ENCODE results near the gene CAMSAP1. TPM values are rescaled to one million over a fixed set of nuclear protein-coding genes. Genes with fewer than 3 reads are reported as not detected.
A peak's percentile ranks its signal among the peaks of the same experiment; 100 is the strongest.

CAMSAP1 gene
- total and polyA plus RNA-seq, 10 of the 15 experiments (the other 5 are each of a cell fraction or from before 2014, with no cell fraction given), result 1.4 to 24.7 (median 8.0) TPM

GRCh38 chr9:135945969-135946368 is 38.6 kb upstream of the CAMSAP1 start:
- ChIA-PET SMC1A (ENCODE audit: uncharacterized antibody, unreplicated experiment) (no interaction called here), CTCF (no interaction called here), RAD21 (ENCODE audit: unreplicated experiment) (no interaction called here), POLR2A (no interaction called here)
- DNase-seq (ENCODE audit: low read depth, low spot score), result no peak
- H3K9ac ChIP-seq (ENCODE audit: control insufficient read depth, insufficient read depth, low read length), result no peak overlapping the region
- H3K36me3 ChIP-seq (ENCODE audit: control insufficient read depth in 2 of 2, insufficient read depth in 2 of 2, low read length in 1 of 2), result peaks cover 10 to 22% of the 10 kb centered on the region in 2 experiments; a peak in 3 of 4 replicates
- WGBS (ENCODE audit: insufficient coverage, insufficient replicate concordance, low lambda C conversion rate, missing lambda C conversion rate), result 99% methylated on average over 18 of the region's 18 CpGs
- no peaks in the 10 kb centered on the region for H3K9me3 ChIP-seq (replicated peaks; ENCODE audit: control insufficient read depth, insufficient read depth, low read length)
- no peak overlapping the region for H2AFZ ChIP-seq (ENCODE audit: control insufficient read depth, low read depth, low read length)
- H4K20me1 ChIP-seq (ENCODE audit: control insufficient read depth, insufficient read depth), result peaks cover 2% of the 10 kb centered on the region; the same call in 1 of the 2 replicates
- intact Hi-C loops (cut with micrococcal nuclease; ENCODE audit: unreplicated experiment), result no loop called here
- TF ChIP-seq POLR2AphosphoS5 (IDR thresholded peaks at IDR 0.05; ENCODE audit: low read length) (no peak), SMC3 (IDR thresholded peaks at IDR 0.05; ENCODE audit: borderline replicate concordance, low read length) (no peak), IKZF1 (conservative IDR thresholded peaks at IDR 0.05) (no peak)
- ATAC-seq, result no peak
- no peak for FAIRE-seq
- no TSS peak for BruUV-seq (replicated peaks)
- H3K4me1 ChIP-seq (ENCODE audit: control insufficient read depth, insufficient read depth, low read length), result no peaks in the 10 kb centered on the region
- H3K27me3 ChIP-seq (replicated peaks in 1 of 2; ENCODE audit: control insufficient read depth in 2 of 2, insufficient read depth in 2 of 2, low read length in 1 of 2), result no peaks in the 10 kb centered on the region
- no peak overlapping the region for H3K4me2 ChIP-seq (ENCODE audit: control insufficient read depth, insufficient read depth)
- no peak overlapping the region for H3K27ac ChIP-seq (ENCODE audit: control insufficient read depth, insufficient read depth)
- H3K79me2 ChIP-seq (ENCODE audit: control insufficient read depth, insufficient read depth, low read length), result no peaks in the 10 kb centered on the region
- H3K4me3 ChIP-seq, result no peak overlapping the region
- in situ Hi-C loops (cut with MboI), result no loop called here

DNA sequence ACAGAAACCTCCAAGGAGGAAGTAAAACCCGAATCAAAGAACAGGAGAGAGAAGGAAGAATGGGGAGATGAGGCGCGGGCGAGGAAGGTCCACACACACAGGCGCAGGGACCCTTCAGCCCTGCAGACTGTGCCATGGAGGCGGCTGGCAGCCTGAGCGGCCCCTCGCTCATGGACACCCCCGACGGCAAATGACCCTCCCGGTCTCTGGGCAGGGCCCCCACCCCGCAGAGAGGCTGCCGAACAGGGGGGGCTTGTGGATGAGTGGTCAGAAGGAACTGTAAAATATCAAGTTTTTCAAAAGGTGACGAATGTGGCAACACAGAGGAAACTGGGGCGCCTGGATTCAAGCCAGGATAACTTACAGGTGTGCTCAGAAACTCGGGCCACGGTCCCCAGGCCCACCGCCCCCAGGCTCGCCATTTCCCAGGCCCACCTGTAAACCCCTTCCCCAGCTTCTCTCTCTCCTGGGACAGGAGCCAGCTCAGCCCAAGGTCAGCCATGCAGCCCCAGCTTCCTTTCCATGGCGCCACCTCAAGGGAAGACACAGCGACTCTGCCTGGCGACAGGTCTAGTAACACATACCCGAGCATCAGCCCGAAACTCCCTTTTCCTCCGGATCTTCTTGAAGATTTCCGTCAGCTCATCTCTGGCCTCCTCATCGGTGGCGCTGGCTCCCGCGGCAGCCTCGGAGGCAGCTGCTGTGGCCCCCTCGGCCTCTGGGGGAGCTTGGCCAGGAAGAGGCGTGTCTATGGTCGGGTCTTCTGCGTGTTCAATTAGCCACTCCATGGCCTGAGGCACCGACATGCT is 37.3 kb upstream of the CAMSAP1 start:
- 96% methylated on average over 34 of the region's 36 CpGs for WGBS (ENCODE audit: insufficient coverage, insufficient replicate concordance, low lambda C conversion rate, missing lambda C conversion rate)
- Histone ChIP-seq H3K4me3 (no peak overlapping the region), H4K20me1 (ENCODE audit: control insufficient read depth, insufficient read depth) (peaks cover 2% of the 10 kb centered on the region; the same call in 1 of the 2 replicates), H3K27me3 (replicated peaks in 1 of 2; ENCODE audit: control insufficient read depth in 2 of 2, insufficient read depth in 2 of 2, low read length in 1 of 2) (no peaks in the 10 kb centered on the region), H3K4me1 (ENCODE audit: control insufficient read depth, insufficient read depth, low read length) (no peaks in the 10 kb centered on the region), H3K79me2 (ENCODE audit: control insufficient read depth, insufficient read depth, low read length) (no peaks in the 10 kb centered on the region), H2AFZ (ENCODE audit: control insufficient read depth, low read depth, low read length) (no peak overlapping the region), H3K4me2 (ENCODE audit: control insufficient read depth, insufficient read depth) (no peak overlapping the region), H3K9me3 (replicated peaks; ENCODE audit: control insufficient read depth, insufficient read depth, low read length) (no peaks in the 10 kb centered on the region; the same call in 2 of the 3 replicates), H3K9ac (ENCODE audit: control insufficient read depth, insufficient read depth, low read length) (no peak overlapping the region), H3K27ac (ENCODE audit: control insufficient read depth, insufficient read depth) (no peak overlapping the region), H3K36me3 (ENCODE audit: control insufficient read depth in 2 of 2, insufficient read depth in 2 of 2, low read length in 1 of 2) (peaks cover 10 to 24% of the 10 kb centered on the region in 2 experiments; a peak in 3 of 4 replicates)
- ChIA-PET SMC1A (ENCODE audit: uncharacterized antibody, unreplicated experiment) (no interaction called here), RAD21 (ENCODE audit: unreplicated experiment) (no interaction called here), POLR2A (no interaction called here), CTCF (no interaction called here)
- ATAC-seq, result no peak
- no peak for DNase-seq (ENCODE audit: low read depth, low spot score)
- in situ Hi-C loops (cut with MboI), result no loop called here
- no TSS peak for BruUV-seq (replicated peaks)
- FAIRE-seq, result no peak
- intact Hi-C loops (cut with micrococcal nuclease; ENCODE audit: unreplicated experiment), result no loop called here
- TF ChIP-seq GABPA (IDR thresholded peaks at IDR 0.05; ENCODE audit: low read depth), result no peak
- TF ChIP-seq, protein P1, sequence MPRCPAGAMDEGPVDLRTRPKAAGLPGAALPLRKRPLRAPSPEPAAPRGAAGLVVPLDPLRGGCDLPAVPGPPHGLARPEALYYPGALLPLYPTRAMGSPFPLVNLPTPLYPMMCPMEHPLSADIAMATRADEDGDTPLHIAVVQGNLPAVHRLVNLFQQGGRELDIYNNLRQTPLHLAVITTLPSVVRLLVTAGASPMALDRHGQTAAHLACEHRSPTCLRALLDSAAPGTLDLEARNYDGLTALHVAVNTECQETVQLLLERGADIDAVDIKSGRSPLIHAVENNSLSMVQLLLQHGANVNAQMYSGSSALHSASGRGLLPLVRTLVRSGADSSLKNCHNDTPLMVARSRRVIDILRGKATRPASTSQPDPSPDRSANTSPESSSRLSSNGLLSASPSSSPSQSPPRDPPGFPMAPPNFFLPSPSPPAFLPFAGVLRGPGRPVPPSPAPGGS (IDR thresholded peaks at IDR 0.05; ENCODE audit: borderline replicate concordance, insufficient read depth, low read depth, low read length, poor library complexity, severe bottlenecking), result peak; percentile 80
- TF ChIP-seq EZH2 (IDR thresholded peaks at IDR 0.05; ENCODE audit: borderline replicate concordance, control insufficient read depth, low read depth, low read length), result no peak
- no peak for TF ChIP-seq ESRRA (IDR thresholded peaks at IDR 0.05; ENCODE audit: low read length)
- no peak for TF ChIP-seq IKZF2 (IDR thresholded peaks at IDR 0.05)
- TF ChIP-seq TCF3 (IDR thresholded peaks at IDR 0.05; ENCODE audit: borderline replicate concordance, insufficient read depth, low read depth, low read length), result 0 out of 2 replicates have a peak, but pooled peaks have one; percentile 16
- TF ChIP-seq SUZ12 (IDR thresholded peaks at IDR 0.05; ENCODE audit: unreplicated experiment), result no peak
- TF ChIP-seq, protein P2, sequence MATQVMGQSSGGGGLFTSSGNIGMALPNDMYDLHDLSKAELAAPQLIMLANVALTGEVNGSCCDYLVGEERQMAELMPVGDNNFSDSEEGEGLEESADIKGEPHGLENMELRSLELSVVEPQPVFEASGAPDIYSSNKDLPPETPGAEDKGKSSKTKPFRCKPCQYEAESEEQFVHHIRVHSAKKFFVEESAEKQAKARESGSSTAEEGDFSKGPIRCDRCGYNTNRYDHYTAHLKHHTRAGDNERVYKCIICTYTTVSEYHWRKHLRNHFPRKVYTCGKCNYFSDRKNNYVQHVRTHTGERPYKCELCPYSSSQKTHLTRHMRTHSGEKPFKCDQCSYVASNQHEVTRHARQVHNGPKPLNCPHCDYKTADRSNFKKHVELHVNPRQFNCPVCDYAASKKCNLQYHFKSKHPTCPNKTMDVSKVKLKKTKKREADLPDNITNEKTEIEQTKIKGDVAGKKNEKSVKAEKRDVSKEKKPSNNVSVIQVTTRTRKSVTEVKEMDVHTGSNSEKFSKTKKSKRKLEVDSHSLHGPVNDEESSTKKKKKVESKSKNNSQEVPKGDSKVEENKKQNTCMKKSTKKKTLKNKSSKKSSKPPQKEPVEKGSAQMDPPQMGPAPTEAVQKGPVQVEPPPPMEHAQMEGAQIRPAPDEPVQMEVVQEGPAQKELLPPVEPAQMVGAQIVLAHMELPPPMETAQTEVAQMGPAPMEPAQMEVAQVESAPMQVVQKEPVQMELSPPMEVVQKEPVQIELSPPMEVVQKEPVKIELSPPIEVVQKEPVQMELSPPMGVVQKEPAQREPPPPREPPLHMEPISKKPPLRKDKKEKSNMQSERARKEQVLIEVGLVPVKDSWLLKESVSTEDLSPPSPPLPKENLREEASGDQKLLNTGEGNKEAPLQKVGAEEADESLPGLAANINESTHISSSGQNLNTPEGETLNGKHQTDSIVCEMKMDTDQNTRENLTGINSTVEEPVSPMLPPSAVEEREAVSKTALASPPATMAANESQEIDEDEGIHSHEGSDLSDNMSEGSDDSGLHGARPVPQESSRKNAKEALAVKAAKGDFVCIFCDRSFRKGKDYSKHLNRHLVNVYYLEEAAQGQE (IDR thresholded peaks at IDR 0.05; ENCODE audit: low read depth, low read length), result no peak
- TF ChIP-seq CBFB (IDR thresholded peaks at IDR 0.05; ENCODE audit: low read depth), result no peak
